ENCODE results near the gene BMP8B.

GRCh38 chr1:39789571-39790110 is 976 bp upstream of the BMP8B start:
- TF ChIP-seq YY1 (IDR thresholded peaks at IDR 0.05; ENCODE audit: low read depth), result no peak
- TF ChIP-seq EP300 (IDR thresholded peaks at IDR 0.05; ENCODE audit: borderline replicate concordance), result no peak
- TF ChIP-seq, protein P1, sequence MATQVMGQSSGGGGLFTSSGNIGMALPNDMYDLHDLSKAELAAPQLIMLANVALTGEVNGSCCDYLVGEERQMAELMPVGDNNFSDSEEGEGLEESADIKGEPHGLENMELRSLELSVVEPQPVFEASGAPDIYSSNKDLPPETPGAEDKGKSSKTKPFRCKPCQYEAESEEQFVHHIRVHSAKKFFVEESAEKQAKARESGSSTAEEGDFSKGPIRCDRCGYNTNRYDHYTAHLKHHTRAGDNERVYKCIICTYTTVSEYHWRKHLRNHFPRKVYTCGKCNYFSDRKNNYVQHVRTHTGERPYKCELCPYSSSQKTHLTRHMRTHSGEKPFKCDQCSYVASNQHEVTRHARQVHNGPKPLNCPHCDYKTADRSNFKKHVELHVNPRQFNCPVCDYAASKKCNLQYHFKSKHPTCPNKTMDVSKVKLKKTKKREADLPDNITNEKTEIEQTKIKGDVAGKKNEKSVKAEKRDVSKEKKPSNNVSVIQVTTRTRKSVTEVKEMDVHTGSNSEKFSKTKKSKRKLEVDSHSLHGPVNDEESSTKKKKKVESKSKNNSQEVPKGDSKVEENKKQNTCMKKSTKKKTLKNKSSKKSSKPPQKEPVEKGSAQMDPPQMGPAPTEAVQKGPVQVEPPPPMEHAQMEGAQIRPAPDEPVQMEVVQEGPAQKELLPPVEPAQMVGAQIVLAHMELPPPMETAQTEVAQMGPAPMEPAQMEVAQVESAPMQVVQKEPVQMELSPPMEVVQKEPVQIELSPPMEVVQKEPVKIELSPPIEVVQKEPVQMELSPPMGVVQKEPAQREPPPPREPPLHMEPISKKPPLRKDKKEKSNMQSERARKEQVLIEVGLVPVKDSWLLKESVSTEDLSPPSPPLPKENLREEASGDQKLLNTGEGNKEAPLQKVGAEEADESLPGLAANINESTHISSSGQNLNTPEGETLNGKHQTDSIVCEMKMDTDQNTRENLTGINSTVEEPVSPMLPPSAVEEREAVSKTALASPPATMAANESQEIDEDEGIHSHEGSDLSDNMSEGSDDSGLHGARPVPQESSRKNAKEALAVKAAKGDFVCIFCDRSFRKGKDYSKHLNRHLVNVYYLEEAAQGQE (IDR thresholded peaks at IDR 0.05; ENCODE audit: low read depth), result no peak
- no peak for TF ChIP-seq RAD21 (IDR thresholded peaks at IDR 0.05; ENCODE audit: low read depth)
- TF ChIP-seq CEBPB (IDR thresholded peaks at IDR 0.05), result no peak
- TF ChIP-seq MAX (IDR thresholded peaks at IDR 0.05), result no peak
- no peak for TF ChIP-seq TAF1 (IDR thresholded peaks at IDR 0.05; ENCODE audit: low read depth)
- TF ChIP-seq FOXM1 (IDR thresholded peaks at IDR 0.05; ENCODE audit: borderline replicate concordance, low read depth), result no peak
- TF ChIP-seq TEAD4 (IDR thresholded peaks at IDR 0.05), result no peak
- no peak for TF ChIP-seq TCF12 (IDR thresholded peaks at IDR 0.05; ENCODE audit: low read depth)
- TF ChIP-seq EGR1 (IDR thresholded peaks at IDR 0.05), result no peak
- TF ChIP-seq CREB1 (IDR thresholded peaks at IDR 0.05; ENCODE audit: low read depth), result no peak
- no peak for TF ChIP-seq USF1 (IDR thresholded peaks at IDR 0.05)
